Activated CD4-positive, CD25-positive, alpha-beta regulatory T cell (primary cell): ENCODE data around the gene TM4SF4.

Experiments
- DNase-seq, 4 experiments: peaks; one replicate each; lab custom pipeline; 2025; lab: John Stamatoyannopoulos, UW

The TM4SF4 gene

DNA sequence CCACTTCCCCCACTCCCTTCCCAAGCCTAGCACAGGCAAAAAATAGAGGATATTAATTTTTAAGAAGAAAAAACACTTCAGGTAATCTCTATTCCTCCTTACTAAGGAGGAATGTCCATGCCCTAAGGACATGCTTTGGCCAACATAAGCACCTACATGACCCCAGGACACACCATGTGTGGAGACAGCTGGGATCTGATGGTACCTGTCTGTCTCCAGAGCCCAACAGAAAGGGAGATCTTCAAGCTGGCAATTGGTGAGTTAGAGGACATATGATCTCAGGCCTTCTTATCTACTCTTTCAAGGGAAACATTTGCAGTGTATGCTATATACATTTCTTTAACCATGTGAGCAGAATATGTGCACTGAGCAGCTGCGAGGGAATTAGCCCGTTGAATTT lies 7.0 kb downstream of the TM4SF4 start:
- DNase-seq = no peak

GRCh38 chr3:149486726-149487125 lies 12.2 kb downstream of the TM4SF4 start:
- no peak for DNase-seq

GRCh38 chr3:149487598-149488197 lies 13.2 kb downstream of the TM4SF4 start:
- DNase-seq = no peak

GRCh38 chr3:149489060-149489690 lies 14.7 kb downstream of the TM4SF4 start:
- no peak for DNase-seq

- DNase-seq = no peak
Measured at GRCh38 chr3:149490260-149490971, 15.9 kb downstream of the TM4SF4 start.

DNA sequence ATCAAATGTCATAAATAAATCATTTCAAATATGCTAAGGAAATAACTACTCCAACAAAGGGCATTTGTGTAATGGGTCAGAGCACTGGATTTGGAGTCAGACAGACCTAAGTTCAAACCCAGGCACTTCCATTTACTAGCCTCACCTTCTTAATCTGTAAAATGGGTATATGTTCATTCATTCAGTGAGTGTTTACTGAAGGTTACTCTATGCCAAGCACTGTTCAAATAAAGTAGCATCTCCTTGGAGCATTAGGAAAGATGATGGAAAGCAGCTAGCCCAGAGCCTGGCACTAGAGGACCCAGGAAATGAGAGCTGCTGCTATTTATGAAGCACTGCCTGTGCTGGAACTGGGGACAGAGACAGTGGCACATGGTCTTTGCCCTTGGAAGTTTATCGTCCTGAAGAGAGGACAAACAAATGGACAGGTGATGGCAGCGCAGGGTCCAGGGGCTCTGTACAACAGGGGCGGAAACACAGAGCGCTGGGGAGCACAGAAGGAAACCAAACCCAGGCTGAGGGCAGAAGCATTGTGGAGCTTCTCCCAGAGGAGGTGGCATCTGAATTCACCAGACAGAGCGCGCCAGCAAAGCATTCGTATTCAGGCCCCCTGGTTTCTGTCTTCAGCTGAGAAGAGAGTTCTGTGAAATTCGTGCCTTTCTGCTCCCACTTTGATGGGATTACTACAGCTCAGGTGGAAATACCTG lies 19.0 kb downstream of the TM4SF4 start:
- no peak for DNase-seq

GRCh38 chr3:149494022-149494758 lies 19.7 kb downstream of the TM4SF4 start:
- DNase-seq = no peak

GRCh38 chr3:149494759-149495580 lies 20.5 kb downstream of the TM4SF4 start:
- DNase-seq = no peak

DNA sequence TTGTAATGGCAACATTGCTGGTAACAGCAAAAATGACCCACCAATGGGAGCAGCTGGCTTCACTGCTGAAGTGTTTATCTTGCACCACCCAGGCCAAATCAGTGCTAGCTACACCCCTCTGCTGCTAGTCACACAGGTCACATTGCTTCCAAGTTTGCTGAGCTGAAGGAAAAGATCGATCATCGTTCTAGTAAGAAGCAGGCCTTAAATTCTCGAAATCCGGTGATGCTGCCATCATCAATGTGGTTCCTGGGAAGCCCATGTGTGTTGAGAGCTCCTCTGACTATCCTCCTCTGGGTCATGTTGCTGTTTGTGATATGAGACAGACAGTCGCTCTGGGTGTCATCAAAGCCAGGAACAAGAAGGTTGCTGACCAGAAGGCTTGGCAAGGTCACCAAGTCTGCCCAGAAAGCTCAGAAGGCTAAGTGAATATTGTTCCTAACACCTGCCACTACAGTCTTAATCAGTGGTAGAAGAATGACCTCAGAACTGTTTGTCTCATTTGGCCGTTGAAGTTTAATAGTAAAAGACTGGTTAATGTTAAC lies 21.2 kb downstream of the TM4SF4 start:
- no peak for DNase-seq

GRCh38 chr3:149496891-149497290 lies 22.4 kb downstream of the TM4SF4 start:
- DNase-seq = no peak

- DNase-seq = no peak
Measured at GRCh38 chr3:149497966-149498670, 23.6 kb downstream of the TM4SF4 start.

DNA sequence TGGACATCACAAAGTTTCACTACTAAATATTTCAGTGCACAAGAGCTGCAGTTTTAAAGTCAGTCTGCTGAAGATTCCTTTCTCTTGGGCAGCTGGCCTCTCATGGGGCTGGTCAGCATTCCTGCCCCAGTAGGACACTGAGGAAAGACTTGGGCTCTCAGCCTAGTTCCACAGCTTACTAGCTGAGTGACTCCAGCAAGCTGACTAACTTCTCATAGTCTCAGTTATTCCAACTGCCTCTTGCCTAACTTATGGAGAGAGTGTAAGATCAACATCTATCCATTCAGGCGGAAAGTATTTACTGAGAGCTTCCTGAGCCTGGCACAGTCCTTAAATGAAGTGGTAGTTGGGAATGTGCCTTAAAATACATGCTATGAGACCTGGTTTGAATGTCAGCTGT lies 27.0 kb downstream of the TM4SF4 start:
- DNase-seq = no peak

DNA sequence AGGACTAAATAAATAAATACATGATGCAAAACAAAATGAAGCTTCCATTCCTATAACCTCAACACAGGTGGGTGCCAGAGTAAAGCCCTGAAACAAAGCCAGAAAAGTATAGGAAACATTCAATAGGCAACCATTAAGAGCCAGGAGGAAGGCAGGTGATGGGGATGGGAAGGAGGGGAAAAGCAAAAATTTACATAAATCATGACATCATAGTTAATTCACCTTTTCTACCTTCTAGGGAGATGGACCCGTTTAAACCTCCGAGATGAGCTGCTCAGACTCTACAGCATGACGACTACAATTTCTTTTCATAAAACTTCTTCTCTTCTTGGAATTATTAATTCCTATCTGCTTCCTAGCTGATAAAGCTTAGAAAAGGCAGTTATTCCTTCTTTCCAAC lies 27.9 kb downstream of the TM4SF4 start:
- no peak for DNase-seq

GRCh38 chr3:149506540-149506939 lies 32.0 kb downstream of the TM4SF4 start:
- no peak for DNase-seq

DNA sequence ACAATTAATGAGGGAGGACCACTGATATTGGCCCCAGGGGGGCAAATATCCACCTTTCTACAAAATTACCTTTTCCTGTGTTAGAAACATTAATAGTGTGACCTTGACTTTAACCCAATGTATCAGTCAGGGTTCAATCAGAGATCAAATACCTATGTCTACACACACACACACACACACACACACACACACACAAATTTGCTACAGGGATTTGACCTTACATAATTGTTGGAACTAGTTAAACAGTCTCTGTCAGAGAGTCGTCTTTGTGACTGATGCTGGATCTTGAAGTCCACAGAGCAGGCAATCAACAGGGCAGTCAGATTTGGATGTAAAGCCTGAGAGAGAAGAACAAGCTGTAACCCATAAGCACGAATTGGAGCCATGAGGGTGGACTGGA lies 32.5 kb downstream of the TM4SF4 start:
- DNase-seq = no peak

GRCh38 chr3:149507491-149508324 lies 33.2 kb downstream of the TM4SF4 start:
- DNase-seq = no peak

DNA sequence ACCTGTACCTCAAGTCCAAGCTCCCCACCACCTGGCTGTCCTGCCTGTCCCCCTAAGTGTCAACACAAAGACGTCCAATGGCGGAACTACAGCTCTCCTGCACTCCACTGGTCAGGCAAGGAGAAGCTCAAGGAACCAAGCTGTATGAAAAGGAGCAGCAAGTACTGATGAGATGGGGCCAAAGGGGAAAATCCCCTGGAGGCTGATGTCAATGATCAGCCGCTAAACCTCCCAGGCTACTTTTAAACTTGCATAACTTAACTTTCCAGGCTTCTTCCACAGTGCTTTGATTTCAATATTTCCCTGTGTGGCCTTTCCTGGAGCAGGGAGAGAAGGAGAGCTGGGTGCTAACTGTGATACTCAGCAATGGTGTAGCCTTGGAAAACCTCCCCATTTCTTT lies 35.0 kb downstream of the TM4SF4 start:
- no peak for DNase-seq

GRCh38 chr3:149510480-149510879 lies 36.0 kb downstream of the TM4SF4 start:
- no peak for DNase-seq

DNA sequence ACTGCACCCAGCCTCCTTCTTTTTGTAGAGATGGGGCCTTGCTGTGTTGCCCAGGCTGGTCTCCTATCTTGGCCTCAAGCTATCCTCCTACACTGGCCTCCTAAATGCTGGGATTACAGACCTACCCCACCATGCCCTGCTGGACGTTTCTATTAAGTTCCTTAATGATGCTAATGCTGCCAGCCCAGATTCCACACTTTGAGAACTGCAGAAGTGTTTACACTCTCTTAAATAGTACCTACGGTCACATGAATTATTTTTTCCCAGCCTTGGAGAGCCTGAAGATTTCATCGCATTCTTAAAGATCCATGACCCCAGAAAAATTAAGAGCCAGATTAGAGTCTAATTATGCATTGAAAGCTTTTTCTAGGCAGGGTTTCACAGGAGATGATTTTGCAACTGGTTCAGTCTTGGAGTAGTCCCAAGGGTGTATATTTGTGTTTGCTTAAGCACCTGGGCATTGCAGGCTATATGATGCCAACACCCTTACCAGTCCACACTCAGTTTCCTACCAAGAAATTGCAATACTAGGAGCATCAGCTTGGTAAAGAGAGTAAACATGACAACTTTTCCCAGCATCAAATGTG lies 36.6 kb downstream of the TM4SF4 start:
- DNase-seq = no peak
